ENCODE results near the gene PDZD4. TPM values are rescaled to one million over a fixed set of nuclear protein-coding genes. Genes with fewer than 3 reads are reported as not detected.

The PDZD4 gene
- total RNA-seq, 4 donors from 2014 or later: 2.0 to 6.6 (median 4.2) TPM

- Histone ChIP-seq H3K36me3 (no peaks in the 10 kb centered on the region), H3K4me1 (no peaks in the 10 kb centered on the region), H3K4me3 (no peak overlapping the region), H3K27me3 (no peaks in the 10 kb centered on the region), H3K9me3 (no peaks in the 10 kb centered on the region), H3K27ac (no peak overlapping the region)
- no peak for DNase-seq
- in situ Hi-C loops (cut with MboI; ENCODE audit: low pct_ligation_motif_present in 1 of 4, low pct_unique_long_range_greater_than_20kb in 1 of 4, low sequenced_read_pairs in 3 of 4): loop anchor here in 1 of 4 donors (25.0 kb wide), 1 partner anchor 108 kb away; the partner anchor contains the start of gene AVPR2
- 93% methylated on average over 31 of the region's 34 CpGs; no CpG with 5 or more reads in 1 of the 2 donors for WGBS, 2 donors (ENCODE audit: low coverage in 1 of 2)
- TF ChIP-seq EP300 (IDR thresholded peaks at IDR 0.05; ENCODE audit: low read depth): no peak
- TF ChIP-seq POLR2A (IDR thresholded peaks at IDR 0.05): no peak
- TF ChIP-seq POLR2AphosphoS5 (IDR thresholded peaks at IDR 0.05): no peak
- TF ChIP-seq CTCF (IDR thresholded peaks at IDR 0.05): no peak
- intact Hi-C loops (cut with DNase I; ENCODE audit: low total_unique reads): no loop called here
These were observed 26.2 kb downstream of the PDZD4 start for GRCh38 chrX:153804100-153804595.

GRCh38 chrX:153803211-153804099 lies 26.9 kb downstream of the PDZD4 start:
- no peak for DNase-seq
- H3K9me3 ChIP-seq: no peaks in the 10 kb centered on the region

GRCh38 chrX:153802513-153803045 lies 27.8 kb downstream of the PDZD4 start:
- H3K27me3 ChIP-seq: no peaks in the 10 kb centered on the region
- in situ Hi-C loops (cut with MboI; ENCODE audit: low pct_ligation_motif_present in 1 of 4, low pct_unique_long_range_greater_than_20kb in 1 of 4, low sequenced_read_pairs in 3 of 4): loop anchor here in 1 of 4 donors (25.0 kb wide), 1 partner anchor 110 kb away; the partner anchor contains the start of gene AVPR2
- H3K4me3 ChIP-seq: no peak overlapping the region
- H3K36me3 ChIP-seq: no peaks in the 10 kb centered on the region
- no peak for DNase-seq
- intact Hi-C loops (cut with DNase I; ENCODE audit: low total_unique reads): no loop called here
- H3K27ac ChIP-seq: no peak overlapping the region
- 70% methylated on average over 14 of the region's 14 CpGs; no CpG with 5 or more reads in 1 of the 2 donors for WGBS, 2 donors (ENCODE audit: low coverage in 1 of 2)
- H3K4me1 ChIP-seq: no peaks in the 10 kb centered on the region
- TF ChIP-seq POLR2AphosphoS5 (IDR thresholded peaks at IDR 0.05) (no peak), EP300 (IDR thresholded peaks at IDR 0.05; ENCODE audit: low read depth) (no peak)
- H3K9me3 ChIP-seq: no peaks in the 10 kb centered on the region

More at GRCh38 chrX:153803211-153804099, 26.9 kb downstream of the PDZD4 start:
- intact Hi-C loops (cut with DNase I; ENCODE audit: low total_unique reads): no loop called here
- Histone ChIP-seq H3K4me3 (no peak overlapping the region), H3K4me1 (no peaks in the 10 kb centered on the region), H3K27ac (no peak overlapping the region), H3K27me3 (no peaks in the 10 kb centered on the region), H3K36me3 (no peaks in the 10 kb centered on the region)
- TF ChIP-seq POLR2AphosphoS5 (IDR thresholded peaks at IDR 0.05) (no peak), POLR2A (IDR thresholded peaks at IDR 0.05) (no peak), CTCF (IDR thresholded peaks at IDR 0.05) (no peak), EP300 (IDR thresholded peaks at IDR 0.05; ENCODE audit: low read depth) (no peak)
- 96% methylated on average over 76 of the region's 87 CpGs; no CpG with 5 or more reads in 1 of the 2 donors for WGBS, 2 donors (ENCODE audit: low coverage in 1 of 2)
- in situ Hi-C loops (cut with MboI; ENCODE audit: low pct_ligation_motif_present in 1 of 4, low pct_unique_long_range_greater_than_20kb in 1 of 4, low sequenced_read_pairs in 3 of 4): loop anchor here in 1 of 4 donors (25.0 kb wide), 1 partner anchor 109 kb away; the partner anchor contains the start of gene AVPR2

- H3K27ac ChIP-seq: no peak overlapping the region
- TF ChIP-seq CTCF (IDR thresholded peaks at IDR 0.05) (no peak), POLR2A (IDR thresholded peaks at IDR 0.05) (no peak), POLR2AphosphoS5 (IDR thresholded peaks at IDR 0.05) (no peak), EP300 (IDR thresholded peaks at IDR 0.05; ENCODE audit: low read depth) (no peak)
These were observed 28.7 kb downstream of the PDZD4 start for GRCh38 chrX:153801669-153802068.

More at GRCh38 chrX:153801669-153802068, 28.7 kb downstream of the PDZD4 start:
- Histone ChIP-seq H3K9me3 (no peaks in the 10 kb centered on the region), H3K4me1 (no peaks in the 10 kb centered on the region), H3K36me3 (no peaks in the 10 kb centered on the region), H3K27me3 (no peaks in the 10 kb centered on the region), H3K4me3 (no peak overlapping the region)
- no peak for DNase-seq
- WGBS, 2 donors (ENCODE audit: low coverage in 1 of 2): 80% methylated on average over 4 of the region's 8 CpGs; no CpG with 5 or more reads in 1 of the 2 donors
- intact Hi-C loops (cut with DNase I; ENCODE audit: low total_unique reads): no loop called here
- in situ Hi-C loops (cut with MboI; ENCODE audit: low pct_ligation_motif_present in 1 of 4, low pct_unique_long_range_greater_than_20kb in 1 of 4, low sequenced_read_pairs in 3 of 4): loop anchor here in 1 of 4 donors (25.0 kb wide), 1 partner anchor 111 kb away; the partner anchor contains the start of gene AVPR2

All from transverse colon (tissue), 4 donors.